HFF-Myc (cell line): ENCODE data around the gene LEMD1.

ENCODE experiments used
- DNase-seq: peaks from one replicate; pipeline ENCODE4 v3.0.0-alpha.2; 2011; ENCODE audit warnings: low read depth; ENCODE audit errors: extremely low read depth
- H3K4me3 ChIP-seq: replicated peaks from 2 replicates; pipeline ENCODE4 v1.5.1; 2011; ENCODE audit warnings: low read depth, mild to moderate bottlenecking, control low read depth, low read length
- TF ChIP-seq, protein P1 (sequence below): IDR thresholded peaks from 2 replicates; pipeline ENCODE4 v1.5.1; 2012; ENCODE audit warnings: mild to moderate bottlenecking, low read depth, low read length, control low read depth; ENCODE audit errors: missing control alignments

The LEMD1 gene

DNA sequence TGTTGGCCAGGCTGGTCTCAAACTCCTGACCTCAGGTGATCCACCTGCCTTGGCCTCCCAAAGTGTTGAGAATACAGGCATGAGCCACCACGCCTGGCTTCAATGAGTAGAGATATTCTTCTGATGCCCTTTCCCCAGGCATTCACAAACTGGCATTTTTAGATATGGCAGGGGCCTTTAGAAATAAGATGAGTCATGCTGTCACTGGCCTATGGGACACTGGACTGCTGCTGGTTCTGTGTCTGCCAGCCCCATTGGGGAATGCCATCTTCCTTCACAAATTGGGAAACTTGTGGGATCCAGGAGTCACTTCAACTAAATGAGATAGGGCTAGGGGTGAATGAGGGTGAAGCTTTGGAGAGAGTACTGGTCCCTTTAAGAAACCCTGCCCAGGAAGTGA is 81.2 kb downstream of the LEMD1 start:
- no peak for DNase-seq
- TF ChIP-seq, protein P1, sequence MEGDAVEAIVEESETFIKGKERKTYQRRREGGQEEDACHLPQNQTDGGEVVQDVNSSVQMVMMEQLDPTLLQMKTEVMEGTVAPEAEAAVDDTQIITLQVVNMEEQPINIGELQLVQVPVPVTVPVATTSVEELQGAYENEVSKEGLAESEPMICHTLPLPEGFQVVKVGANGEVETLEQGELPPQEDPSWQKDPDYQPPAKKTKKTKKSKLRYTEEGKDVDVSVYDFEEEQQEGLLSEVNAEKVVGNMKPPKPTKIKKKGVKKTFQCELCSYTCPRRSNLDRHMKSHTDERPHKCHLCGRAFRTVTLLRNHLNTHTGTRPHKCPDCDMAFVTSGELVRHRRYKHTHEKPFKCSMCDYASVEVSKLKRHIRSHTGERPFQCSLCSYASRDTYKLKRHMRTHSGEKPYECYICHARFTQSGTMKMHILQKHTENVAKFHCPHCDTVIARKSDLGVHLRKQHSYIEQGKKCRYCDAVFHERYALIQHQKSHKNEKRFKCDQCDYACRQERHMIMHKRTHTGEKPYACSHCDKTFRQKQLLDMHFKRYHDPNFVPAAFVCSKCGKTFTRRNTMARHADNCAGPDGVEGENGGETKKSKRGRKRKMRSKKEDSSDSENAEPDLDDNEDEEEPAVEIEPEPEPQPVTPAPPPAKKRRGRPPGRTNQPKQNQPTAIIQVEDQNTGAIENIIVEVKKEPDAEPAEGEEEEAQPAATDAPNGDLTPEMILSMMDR: no peak
- H3K4me3 ChIP-seq: no peak overlapping the region

DNA sequence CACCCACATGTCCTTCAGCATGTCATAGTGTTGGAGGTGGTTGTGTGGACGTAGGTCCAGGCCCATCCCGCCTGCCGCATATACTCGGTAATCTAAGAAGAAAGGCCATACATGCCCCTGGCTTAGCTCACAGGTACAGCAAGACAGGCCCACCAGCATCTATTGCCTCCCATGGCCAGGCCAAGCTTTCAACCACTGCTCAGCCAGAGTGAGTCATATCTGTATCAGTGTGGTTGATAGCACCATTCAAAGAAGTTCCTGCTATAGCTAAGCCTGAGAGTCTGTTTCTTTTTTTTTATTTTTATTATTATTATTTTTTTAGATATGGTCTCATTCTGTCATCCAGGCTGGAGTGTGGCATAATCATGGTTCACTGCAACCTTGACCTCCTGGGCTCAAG is 82.1 kb downstream of the LEMD1 start:
- H3K4me3 ChIP-seq: no peak overlapping the region
- DNase-seq: no peak
- TF ChIP-seq, protein P1: no peak

DNA sequence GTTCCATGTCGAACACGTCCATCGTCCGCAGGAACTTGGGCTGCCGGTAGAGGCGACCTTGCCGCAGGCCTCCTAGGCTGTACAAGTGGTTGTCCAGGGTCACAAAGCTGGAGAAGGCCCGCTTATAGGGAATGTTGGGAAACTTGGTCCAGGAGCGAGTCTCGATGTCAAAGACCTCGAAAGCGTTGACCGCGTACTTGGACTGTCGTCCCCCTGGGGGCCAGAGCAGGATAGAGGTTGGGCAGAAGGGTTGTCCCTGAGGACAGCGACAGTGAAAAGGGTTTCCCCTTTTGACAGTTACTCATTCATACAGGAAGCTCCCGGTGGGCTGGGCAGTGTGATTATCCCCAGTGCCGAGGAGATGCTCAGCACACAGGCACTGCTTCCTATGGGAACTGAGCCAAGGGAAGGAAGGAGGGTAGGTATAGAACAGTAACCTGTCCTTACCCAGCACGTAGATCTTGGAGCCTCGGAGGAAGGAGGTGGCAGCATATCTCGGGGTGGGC is 82.6 kb downstream of the LEMD1 start:
- no peak overlapping the region for H3K4me3 ChIP-seq
- no peak for DNase-seq
- TF ChIP-seq, protein P1: no peak

DNA sequence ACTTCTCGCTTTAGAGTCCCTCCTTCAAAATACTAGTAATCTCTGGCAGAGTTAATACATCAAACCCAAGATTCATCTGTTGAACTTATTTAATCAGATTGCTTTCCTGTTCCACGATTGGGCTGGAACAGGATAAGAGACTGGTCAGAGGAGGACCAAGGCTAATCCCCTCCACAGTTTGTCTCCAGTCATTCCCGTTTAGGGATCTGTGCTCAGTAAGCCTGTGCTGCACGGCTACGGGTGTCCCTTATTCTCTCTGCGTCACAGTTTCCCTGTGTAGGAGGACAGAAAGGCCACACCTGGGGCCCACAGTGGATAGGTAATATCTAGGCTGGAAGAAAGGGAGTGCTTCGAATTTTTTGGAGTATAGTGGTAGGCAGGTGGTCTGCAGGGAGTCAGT is 83.8 kb downstream of the LEMD1 start:
- TF ChIP-seq, protein P1: no peak
- H3K4me3 ChIP-seq: no peak overlapping the region
- no peak for DNase-seq

DNA sequence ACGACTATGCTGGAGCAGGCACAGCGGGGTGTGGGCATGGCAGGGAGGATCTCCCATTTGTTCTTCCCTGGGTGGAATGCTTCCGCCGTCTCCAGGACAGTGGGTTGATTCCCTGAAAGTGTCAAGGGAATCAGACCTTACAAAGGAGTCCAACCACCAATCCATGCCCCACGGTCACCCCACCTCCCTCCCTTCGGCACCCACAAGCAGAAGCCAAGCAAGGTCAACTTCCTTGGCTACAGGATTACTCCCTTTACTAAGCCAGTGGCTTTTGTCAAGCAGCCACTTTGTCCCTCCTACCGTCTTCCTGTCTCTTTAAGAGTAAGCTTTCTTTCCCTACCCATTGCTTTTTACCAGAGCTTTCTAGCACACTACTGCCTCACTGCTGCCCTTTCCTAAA is 84.4 kb downstream of the LEMD1 start:
- DNase-seq: no peak
- TF ChIP-seq, protein P1: no peak
- no peak overlapping the region for H3K4me3 ChIP-seq

DNA sequence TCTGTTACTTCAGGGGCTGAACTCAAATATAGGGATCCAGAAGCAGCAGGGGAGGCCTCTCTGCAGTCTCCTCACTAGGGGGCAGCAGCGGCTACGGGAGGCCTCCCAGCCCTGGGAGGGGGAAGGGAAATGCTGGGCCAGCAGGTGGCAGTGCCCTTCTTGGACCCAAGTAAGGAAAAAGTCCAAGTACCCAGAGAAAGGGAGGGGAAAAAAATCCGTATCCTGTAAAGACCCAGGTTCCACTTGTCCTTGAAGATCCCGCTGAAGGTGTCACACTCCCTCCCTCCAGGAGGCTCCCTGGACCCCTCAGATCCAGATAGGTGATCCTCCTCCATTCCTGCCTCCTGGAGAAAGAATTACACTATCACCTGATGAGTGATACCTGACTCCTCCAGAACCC is 86.2 kb downstream of the LEMD1 start:
- H3K4me3 ChIP-seq: no peak overlapping the region
- TF ChIP-seq, protein P1: peak; percentile 99
- DNase-seq: peak; percentile 35
